Measurements from ENCODE around the gene RNF10. TPM values are rescaled to one million over a fixed set of nuclear protein-coding genes. Genes with fewer than 3 reads are reported as not detected.

The RNF10 gene
- total and polyA plus RNA-seq, 9 of the 15 experiments (the other 6 are each of a cell fraction or from before 2014, with no cell fraction given), result 43.0 to 139 (median 80.1) TPM

GRCh38 chr12:120514002-120514401 is 20.2 kb upstream of the RNF10 start (continued):
- TF ChIP-seq, protein P1, sequence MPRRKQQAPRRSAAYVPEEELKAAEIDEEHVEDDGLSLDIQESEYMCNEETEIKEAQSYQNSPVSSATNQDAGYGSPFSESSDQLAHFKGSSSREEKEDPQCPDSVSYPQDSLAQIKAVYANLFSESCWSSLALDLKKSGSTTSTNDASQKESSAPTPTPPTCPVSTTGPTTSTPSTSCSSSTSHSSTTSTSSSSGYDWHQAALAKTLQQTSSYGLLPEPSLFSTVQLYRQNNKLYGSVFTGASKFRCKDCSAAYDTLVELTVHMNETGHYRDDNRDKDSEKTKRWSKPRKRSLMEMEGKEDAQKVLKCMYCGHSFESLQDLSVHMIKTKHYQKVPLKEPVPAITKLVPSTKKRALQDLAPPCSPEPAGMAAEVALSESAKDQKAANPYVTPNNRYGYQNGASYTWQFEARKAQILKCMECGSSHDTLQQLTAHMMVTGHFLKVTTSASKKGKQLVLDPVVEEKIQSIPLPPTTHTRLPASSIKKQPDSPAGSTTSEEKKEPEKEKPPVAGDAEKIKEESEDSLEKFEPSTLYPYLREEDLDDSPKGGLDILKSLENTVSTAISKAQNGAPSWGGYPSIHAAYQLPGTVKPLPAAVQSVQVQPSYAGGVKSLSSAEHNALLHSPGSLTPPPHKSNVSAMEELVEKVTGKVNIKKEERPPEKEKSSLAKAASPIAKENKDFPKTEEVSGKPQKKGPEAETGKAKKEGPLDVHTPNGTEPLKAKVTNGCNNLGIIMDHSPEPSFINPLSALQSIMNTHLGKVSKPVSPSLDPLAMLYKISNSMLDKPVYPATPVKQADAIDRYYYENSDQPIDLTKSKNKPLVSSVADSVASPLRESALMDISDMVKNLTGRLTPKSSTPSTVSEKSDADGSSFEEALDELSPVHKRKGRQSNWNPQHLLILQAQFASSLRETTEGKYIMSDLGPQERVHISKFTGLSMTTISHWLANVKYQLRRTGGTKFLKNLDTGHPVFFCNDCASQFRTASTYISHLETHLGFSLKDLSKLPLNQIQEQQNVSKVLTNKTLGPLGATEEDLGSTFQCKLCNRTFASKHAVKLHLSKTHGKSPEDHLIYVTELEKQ (CRISPR knock-in tag; IDR thresholded peaks at IDR 0.05), result no peak
- TF ChIP-seq ZNF76 (CRISPR knock-in tag; IDR thresholded peaks at IDR 0.05; ENCODE audit: borderline replicate concordance) (no peak), NR4A1 (CRISPR knock-in tag; IDR thresholded peaks at IDR 0.05) (no peak), NR4A1 (tag; IDR thresholded peaks at IDR 0.05) (no peak), DNMT1 (IDR thresholded peaks at IDR 0.05) (no peak), SMAD2 (IDR thresholded peaks at IDR 0.05; ENCODE audit: low read depth, low read length) (no peak), ZNF785 (CRISPR knock-in tag; IDR thresholded peaks at IDR 0.05) (no peak)

- BruUV-seq (replicated peaks), result no TSS peak
- in situ Hi-C loops (cut with MboI) (no loop called here), intact Hi-C loops (cut with micrococcal nuclease) (no loop called here)
- peaks cover 21% of the 10 kb centered on the region; the same call in 1 of the 3 replicates for H3K36me3 ChIP-seq (ENCODE audit: control insufficient read depth, insufficient read depth, low read length)
- no peak overlapping the region for H3K27ac ChIP-seq (ENCODE audit: extremely low read depth, low read depth, low read length)
- no peaks in the 10 kb centered on the region for H4K20me1 ChIP-seq (replicated peaks; ENCODE audit: control insufficient read depth, insufficient read depth, low read length)
- H3K4me1 ChIP-seq (replicated peaks in 1 of 2; ENCODE audit: control insufficient read depth in 2 of 2, insufficient read depth in 2 of 2, low read length in 2 of 2), result no peaks in the 10 kb centered on the region
- H3K27me3 ChIP-seq (ENCODE audit: control insufficient read depth in 2 of 2, insufficient read depth in 2 of 2, low read length in 2 of 2), result no peaks in the 10 kb centered on the region
- ChIA-PET POLR2A (interaction anchor here (1.1 to 2.0 kb wide), 5 partner anchors 11 to 20 kb away, joined by 3 to 5 read pairs (median 4); partner anchors contain the start of genes COQ5 and DYNLL1), CTCF (ENCODE audit: low intra/inter-chr PET ratio) (no interaction called here)
- ATAC-seq (no peak), DNase-seq (ENCODE audit: extremely low read depth in 1 of 4, low spot score in 3 of 4) (no peak), FAIRE-seq (no peak)
- no peak overlapping the region for H2AFZ ChIP-seq (ENCODE audit: low read depth, low read length)
- H3K9ac ChIP-seq (ENCODE audit: insufficient read depth in 1 of 2, low read depth in 2 of 2, low read length in 2 of 2), result no peak overlapping the region
- no peaks in the 10 kb centered on the region for H3K9me1 ChIP-seq (ENCODE audit: control insufficient read depth, insufficient read depth, low read length)
- WGBS (ENCODE audit: insufficient coverage, low coverage, missing lambda C conversion rate), result 65% methylated on average over 2 of the region's 2 CpGs
- H3K79me2 ChIP-seq (ENCODE audit: control insufficient read depth, insufficient read depth, low read length), result no peaks in the 10 kb centered on the region
- no peak overlapping the region for H3K4me3 ChIP-seq
- H3K9me3 ChIP-seq (replicated peaks; ENCODE audit: control insufficient read depth, insufficient read depth, low read depth, low read length), result no peaks in the 10 kb centered on the region
- H3K4me2 ChIP-seq (ENCODE audit: insufficient read depth, low read length), result no peak overlapping the region
- TF ChIP-seq, protein P2, sequence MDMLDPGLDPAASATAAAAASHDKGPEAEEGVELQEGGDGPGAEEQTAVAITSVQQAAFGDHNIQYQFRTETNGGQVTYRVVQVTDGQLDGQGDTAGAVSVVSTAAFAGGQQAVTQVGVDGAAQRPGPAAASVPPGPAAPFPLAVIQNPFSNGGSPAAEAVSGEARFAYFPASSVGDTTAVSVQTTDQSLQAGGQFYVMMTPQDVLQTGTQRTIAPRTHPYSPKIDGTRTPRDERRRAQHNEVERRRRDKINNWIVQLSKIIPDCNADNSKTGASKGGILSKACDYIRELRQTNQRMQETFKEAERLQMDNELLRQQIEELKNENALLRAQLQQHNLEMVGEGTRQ (CRISPR knock-in tag; IDR thresholded peaks at IDR 0.05), result no peak
- TF ChIP-seq ZNF695 (CRISPR knock-in tag; IDR thresholded peaks at IDR 0.05) (no peak), RBFOX2 (IDR thresholded peaks at IDR 0.05; ENCODE audit: low read depth, low read length) (no peak), YBX1 (IDR thresholded peaks at IDR 0.05) (no peak), NFATC3 (IDR thresholded peaks at IDR 0.05) (no peak), PHB (CRISPR knock-in tag; IDR thresholded peaks at IDR 0.05) (no peak), FOS (IDR thresholded peaks at IDR 0.05; ENCODE audit: extremely low read depth, insufficient read length) (no peak), SMC3 (conservative IDR thresholded peaks at IDR 0.05; ENCODE audit: insufficient read depth, low read depth, low read length) (no peak), TOE1 (IDR thresholded peaks at IDR 0.05; ENCODE audit: borderline replicate concordance) (no peak), TOE1 (CRISPR knock-in tag; IDR thresholded peaks at IDR 0.05; ENCODE audit: borderline replicate concordance, low read depth) (no peak), E2F3 (CRISPR knock-in tag; IDR thresholded peaks at IDR 0.05) (no peak), SMARCC2 (IDR thresholded peaks at IDR 0.05; ENCODE audit: low read depth) (no peak)
Measured at GRCh38 chr12:120515496-120515895, 18.7 kb upstream of the RNF10 start.

Measured in K562 (cell line).